Measurements from ENCODE around the gene SEMA3D.

SEMA3D gene

GRCh38 chr7:85186521-85187241 lies at the start of gene SEMA3D:
SEMA3D (minus strand) TSS chr7:85187056; CDS start chr7:85121891, 65,165 bp downstream.
- H3K4me3 ChIP-seq (ENCODE audit: low read depth, low read length): peak within 1 kb of the TSS; percentile 61
- peak; percentile 86 for TF ChIP-seq CTCF (IDR thresholded peaks at IDR 0.05; ENCODE audit: low read depth, low read length)
- in situ Hi-C loops (cut with HindIII; ENCODE audit: low sequenced_read_pairs): no loop called here
- DNase-seq (ENCODE audit: low read depth, low spot score): peak; percentile 88

GRCh38 chr7:85234730-85235129 lies 47.9 kb upstream of the SEMA3D start:
- H3K4me3 ChIP-seq (ENCODE audit: low read depth, low read length): no peak overlapping the region
- DNase-seq (ENCODE audit: low read depth, low spot score): no peak
- TF ChIP-seq CTCF (IDR thresholded peaks at IDR 0.05; ENCODE audit: low read depth, low read length): no peak
- in situ Hi-C loops (cut with HindIII; ENCODE audit: low sequenced_read_pairs): no loop called here

GRCh38 chr7:85232068-85232467 lies 45.2 kb upstream of the SEMA3D start:
- in situ Hi-C loops (cut with HindIII; ENCODE audit: low sequenced_read_pairs): no loop called here
- no peak for DNase-seq (ENCODE audit: low read depth, low spot score)
- H3K4me3 ChIP-seq (ENCODE audit: low read depth, low read length): no peak overlapping the region
- TF ChIP-seq CTCF (IDR thresholded peaks at IDR 0.05; ENCODE audit: low read depth, low read length): no peak

GRCh38 chr7:85230623-85231022 lies 43.8 kb upstream of the SEMA3D start:
- DNase-seq (ENCODE audit: low read depth, low spot score): no peak
- in situ Hi-C loops (cut with HindIII; ENCODE audit: low sequenced_read_pairs): no loop called here
- no peak overlapping the region for H3K4me3 ChIP-seq (ENCODE audit: low read depth, low read length)
- no peak for TF ChIP-seq CTCF (IDR thresholded peaks at IDR 0.05; ENCODE audit: low read depth, low read length)

- no peak overlapping the region for H3K4me3 ChIP-seq (ENCODE audit: low read depth, low read length)
- in situ Hi-C loops (cut with HindIII; ENCODE audit: low sequenced_read_pairs): no loop called here
- no peak for DNase-seq (ENCODE audit: low read depth, low spot score)
- no peak for TF ChIP-seq CTCF (IDR thresholded peaks at IDR 0.05; ENCODE audit: low read depth, low read length)
These were observed 42.7 kb upstream of the SEMA3D start for GRCh38 chr7:85229544-85229943.

GRCh38 chr7:85226361-85227085 lies 39.7 kb upstream of the SEMA3D start:
- no peak for TF ChIP-seq CTCF (IDR thresholded peaks at IDR 0.05; ENCODE audit: low read depth, low read length)
- peak; percentile 50 for DNase-seq (ENCODE audit: low read depth, low spot score)
- in situ Hi-C loops (cut with HindIII; ENCODE audit: low sequenced_read_pairs): no loop called here
- no peak overlapping the region for H3K4me3 ChIP-seq (ENCODE audit: low read depth, low read length)
